ENCODE data around the gene EPRS1.
A peak's percentile ranks its signal among the peaks of the same experiment; 100 is the strongest.
"Not testable (repeated sequence)": the region's sequence is repeated elsewhere in the genome, so short reads cannot be mapped to it uniquely, and the experiment has no call there.

EPRS1 gene

DNA sequence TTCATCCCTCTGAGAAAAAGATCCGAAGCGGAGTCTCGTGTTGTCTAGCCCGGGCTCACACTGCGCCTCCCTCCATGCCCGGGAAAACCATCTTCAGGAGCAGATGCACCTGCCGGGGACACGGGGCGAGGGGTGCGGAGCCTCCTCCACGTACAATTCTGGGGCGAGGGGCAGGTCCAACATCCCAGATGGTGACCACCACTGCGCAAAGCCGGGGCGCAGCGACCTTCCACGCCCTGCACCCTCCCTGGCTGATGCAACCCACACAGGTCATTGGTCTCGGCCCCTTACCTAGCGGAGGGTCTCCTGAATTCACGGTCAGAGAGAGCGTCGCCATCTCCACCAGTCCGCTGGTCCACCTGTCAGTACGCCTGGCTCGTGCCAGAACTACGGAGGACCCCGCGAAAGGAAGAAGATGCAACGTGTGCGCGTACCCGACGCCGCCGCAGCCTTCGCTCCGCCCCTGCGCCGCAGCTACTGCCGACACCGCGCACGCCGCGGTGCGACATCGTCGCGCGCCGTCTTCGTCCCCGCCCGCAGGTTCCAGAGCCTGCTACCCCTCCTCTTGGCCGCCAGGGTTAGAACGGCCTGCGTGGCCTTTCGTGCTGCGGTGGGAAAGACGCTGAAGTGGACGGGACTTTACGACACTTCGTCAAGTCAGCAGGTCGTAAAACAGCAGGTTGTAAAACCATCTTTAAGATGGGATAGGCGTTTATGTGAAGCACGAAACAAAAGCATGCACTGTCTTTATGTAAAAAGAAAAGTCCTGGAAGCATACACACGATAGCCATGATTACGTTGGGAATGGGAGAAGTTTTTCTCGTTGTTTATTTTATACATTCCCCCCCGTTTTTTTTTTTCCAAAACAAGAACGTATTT lies at the start of gene EPRS1:
Gene EPRS1, minus strand, starts transcription at position 454 of the 879 bp plus-strand sequence. Its CDS starts 117 bp downstream, at position 337.
- DNase-seq = peak; percentile 41 to 96 (median 88)

DNA sequence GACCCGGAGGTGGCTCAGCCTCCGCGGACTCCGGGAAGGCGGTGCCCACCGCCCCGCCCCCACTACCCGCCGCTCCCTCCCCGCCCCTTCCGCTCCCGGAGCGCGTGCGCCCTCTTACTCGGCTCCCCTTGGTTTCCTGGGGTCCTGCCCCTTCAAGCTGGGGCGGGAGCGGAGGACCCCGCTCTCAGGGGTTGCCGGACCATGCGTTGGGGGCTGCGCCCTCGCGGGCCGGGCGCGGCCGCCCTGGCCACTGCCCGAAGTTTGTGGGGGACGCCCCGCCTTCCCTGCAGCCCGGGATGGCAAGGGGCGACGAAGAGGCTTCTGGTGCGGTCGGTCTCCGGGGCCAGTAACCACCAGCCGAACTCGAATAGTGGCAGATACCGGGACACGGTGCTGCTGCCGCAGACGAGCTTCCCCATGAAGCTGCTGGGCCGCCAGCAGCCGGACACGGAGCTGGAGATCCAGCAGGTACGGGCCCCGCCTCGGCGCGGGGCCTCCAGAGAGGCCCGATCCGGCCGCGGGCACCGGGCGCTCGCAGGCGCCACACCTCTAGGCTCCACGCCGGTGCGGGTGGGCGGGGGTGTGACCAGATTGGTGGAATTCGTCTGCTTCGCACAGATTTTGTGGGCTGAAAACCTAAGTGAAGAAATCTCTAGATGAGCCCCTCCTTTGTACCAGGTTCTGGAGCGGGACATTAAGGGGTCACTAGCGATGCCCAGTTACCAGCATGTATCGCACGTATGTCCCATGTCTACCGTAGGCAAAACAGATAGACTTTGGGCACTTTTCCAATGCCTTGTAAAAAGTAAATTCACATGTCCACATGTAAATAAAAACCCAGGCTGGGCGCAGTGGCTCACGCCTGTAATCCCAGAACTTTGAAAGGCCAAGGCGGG lies 48.0 kb upstream of the EPRS1 start, which contains the start of gene IARS2:
Gene IARS2, plus strand, starts transcription at position 117 of the 896 bp plus-strand sequence. Its CDS starts 85 bp downstream, at position 202.
- peak in 54 of 56 donors; percentile 49 to 92 (median 82) for DNase-seq

DNA sequence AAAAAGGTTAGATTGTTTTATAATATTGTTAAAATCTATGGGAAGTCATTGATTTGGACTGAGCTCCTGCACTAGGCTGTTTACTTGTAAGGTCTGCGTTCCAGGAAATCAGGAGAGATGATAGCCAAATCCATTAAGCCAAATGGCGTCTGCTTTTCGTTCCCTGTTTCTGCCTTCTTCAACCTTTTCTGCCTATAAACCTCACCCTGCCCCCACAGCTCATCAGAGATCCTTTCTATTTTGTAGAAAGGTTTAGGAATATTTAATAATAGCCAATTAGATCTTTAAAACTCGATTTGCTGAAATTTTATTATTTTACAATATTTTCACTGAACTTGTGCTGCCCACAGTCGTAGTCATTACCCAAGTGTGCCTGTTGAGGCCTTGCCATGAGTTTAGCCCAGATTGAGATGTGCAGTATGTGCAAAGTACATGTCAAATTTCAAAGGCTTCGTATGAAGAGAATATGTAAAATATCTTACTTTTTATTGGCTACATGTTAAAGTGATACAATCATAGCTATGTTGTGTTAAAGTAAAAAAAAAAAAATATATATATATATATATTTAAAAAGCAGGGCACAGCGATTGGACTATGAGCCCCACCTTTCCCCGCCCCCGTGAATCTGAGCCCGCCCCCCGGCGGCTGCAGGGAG lies 47.2 kb upstream of the EPRS1 start:
- DNase-seq = peak in 4 of 56 donors; percentile 10 to 42 (median 36)

DNA sequence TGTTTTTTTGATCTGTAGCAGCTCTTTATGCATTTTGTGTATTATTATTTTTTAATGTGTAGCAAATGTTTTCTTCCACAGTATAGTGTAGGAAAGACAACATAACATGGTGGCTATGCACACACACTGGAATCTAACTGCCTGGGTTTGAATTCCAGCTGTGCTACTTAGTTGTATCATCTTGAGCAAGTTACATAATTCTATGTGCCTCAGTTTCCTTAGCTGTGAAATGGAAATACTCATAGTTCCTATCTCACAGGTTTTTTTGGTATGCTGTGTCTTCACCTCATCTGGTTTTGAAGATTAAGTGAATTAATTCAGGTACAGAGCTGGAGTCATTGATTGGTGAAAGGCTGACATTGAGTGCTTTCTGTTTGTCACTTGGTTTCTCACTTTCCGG lies 46.4 kb upstream of the EPRS1 start:
- no peak for DNase-seq

DNA sequence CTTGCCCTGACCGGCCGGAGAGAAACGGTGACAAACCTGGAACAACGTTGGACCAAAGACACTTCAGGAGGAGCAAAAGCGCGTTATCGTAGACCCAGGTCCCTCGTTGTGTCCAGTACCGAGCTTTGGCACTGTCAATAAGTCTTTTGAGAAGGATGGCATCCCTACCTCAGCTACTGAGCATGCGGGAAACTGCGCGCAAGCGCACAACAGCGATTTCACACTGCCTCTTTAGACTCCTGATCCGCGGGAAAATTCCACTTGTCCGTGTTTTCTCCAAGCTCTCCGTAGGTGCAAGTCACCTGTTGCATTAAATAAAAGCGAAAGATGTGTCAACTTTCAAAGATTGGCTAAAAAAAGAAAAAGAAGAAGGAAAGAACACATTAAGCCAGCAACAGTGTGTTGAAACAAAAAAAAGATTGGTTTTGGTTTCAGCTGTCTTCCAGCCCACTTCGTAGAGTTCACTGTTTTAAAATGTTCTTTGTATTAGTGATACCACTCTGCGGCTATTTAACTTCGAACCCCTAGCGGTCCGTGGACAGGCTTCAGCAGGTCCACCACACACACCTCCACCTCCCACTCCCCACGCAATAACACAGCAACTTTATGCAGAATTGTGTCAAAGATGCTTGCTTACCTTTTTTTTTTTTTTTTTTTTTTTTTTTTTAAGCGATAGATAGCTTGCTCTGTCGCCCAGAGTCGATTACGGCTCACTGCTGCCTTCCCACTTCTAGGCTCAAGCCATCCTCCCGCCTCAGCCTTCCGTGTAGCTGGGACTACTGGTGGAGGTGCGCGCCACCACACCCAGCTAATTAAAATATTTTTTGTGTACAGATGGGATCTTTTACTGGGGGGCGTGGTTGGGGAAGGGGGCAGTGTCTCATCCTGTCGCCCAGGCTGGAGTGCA lies 43.6 kb upstream of the EPRS1 start, which contains the start of gene BPNT1:
Gene BPNT1, minus strand, starts transcription at position 139 of the 907 bp plus-strand sequence. CDS start 9,942 bp downstream, outside the sequence.
- DNase-seq = peak; percentile 48 to 96 (median 88)

DNA sequence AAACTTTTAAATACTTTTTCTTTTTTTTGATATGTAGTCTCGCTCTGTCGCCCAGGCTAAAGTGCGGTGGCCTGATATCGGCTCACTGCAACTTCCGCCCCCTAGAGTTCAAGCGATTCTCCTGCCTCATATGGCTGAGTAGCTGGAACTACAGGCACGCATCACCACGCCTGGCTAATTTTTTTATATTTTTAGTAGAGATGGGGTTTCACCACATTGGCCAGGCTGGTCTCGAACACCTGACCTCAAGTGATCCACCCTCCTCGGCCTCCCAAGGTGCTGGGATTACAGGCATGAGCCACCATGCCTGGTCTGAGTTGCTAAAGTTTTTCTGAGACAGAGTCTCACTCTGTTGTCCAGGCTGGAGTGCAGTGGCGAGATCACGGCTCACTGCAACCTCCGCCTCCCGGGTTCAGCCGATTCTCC lies 40.0 kb upstream of the EPRS1 start:
- not testable (repeated sequence) for DNase-seq

DNA sequence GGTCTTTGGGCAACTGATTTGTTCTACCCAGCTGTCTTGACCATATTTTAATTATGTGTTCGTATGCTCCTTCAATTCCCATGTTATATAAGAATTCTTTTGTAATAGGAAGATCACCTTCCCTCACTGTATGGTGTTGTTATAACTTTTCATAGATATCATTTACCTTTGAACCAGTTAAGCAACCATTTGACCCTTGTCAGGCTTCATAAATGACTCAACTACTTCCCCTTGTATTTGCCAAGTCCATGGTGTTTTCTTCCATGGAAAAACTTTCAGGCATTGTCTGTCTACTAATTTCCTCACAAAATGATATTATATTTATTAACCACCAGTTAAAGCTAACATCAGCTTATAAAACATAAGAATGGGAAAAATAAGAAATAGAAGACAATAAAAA lies 38.2 kb upstream of the EPRS1 start:
- no peak for DNase-seq

DNA sequence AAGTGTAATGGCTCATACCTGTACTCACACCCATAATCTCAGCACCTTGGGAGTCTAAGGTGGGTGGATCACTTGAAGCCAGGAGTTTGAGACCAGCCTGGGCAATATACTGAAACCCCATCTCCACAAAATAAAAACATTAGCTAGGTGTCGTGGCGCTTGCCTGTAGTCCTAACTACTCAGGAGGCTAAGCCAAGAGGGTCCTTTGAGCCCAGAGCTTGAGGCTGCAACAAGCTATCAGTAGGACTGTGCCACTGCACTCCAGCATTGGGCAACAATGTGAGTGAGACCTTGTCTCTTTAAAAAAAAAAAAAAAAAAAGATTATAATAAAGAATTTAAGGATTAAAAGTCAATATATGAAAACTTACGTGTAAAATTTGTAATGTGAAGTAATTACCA lies 31.6 kb upstream of the EPRS1 start:
- no peak for DNase-seq

DNA sequence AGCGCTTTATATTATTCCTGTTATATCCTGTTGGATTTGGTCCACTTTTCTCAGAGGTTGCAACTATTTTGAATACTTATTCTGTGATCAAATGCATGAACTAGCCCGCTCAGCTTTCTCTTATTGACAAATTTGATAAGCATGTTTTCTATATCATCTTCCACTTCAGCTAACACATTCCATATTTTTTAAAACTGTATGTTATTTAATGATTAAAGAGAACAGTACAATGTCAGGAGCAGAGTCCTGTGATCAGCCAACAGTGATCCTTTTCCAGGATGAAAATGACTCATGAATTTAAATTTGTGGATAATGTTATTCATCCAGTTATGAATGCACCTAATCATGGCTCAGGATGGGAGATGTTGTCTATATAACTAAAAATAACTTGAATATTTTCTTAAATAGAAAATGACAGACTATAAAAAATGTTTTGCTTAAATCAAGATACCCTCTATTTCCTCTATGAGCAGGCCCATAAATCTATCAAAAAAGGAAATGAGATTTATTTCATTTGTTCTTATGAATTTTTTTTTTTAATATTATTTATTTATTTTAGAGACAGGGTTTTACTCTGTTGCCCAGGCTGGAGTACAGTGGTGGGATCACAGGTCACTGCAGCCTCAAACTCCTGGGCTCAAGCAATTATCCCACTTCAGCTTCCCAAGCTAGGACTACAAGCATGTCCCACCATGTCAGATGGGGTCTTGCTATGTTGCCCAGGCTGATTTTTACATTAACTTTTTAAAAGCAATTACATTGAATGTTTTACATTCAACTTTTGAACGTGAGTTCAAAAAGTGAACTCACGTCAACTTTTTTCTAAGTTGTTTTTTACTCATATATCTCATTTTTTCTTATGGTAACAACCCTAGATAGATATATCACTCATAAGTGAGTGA lies 30.8 kb upstream of the EPRS1 start:
- no peak for DNase-seq

DNA sequence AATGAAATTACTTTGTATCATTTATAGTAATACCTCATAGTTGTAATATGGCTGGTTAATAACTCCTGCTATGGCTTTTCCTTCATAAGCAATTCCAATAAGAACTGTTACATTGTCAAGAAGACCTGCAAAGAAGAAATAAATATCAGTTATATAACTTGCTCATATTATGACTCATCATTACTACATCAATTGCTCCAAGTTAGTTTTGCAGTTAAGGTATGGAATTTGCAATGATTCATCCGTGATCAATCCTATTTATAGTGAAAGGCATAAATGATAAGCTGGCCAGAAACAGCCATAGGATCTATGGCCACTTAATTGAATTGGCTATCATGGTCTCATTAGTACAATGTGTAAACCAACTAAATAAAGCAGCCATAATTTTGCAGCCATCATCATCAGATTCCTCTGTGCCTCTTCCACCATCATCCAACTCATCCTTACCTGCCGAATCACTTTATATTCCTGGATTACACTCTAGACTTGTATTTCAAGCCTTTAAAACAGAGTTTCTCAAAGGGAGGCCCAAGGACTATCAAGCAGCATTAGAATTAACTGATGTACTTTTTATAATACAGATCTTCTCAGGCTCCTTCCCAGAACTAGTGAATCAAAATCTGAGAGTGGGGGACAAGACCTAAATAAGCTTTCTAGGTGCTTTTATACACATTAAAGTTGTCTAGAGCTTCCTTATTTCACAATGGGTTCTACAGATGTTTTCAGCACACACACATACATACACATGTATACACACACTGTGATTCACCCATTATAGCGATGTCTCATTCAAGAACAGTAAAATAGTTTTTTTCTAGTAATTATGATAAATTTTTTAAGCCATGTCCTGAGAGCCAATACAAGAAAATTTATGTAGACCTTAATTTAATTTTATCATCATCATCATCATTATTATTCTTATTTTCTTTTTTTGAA lies 21.2 kb upstream of the EPRS1 start:
- DNase-seq = no peak

DNA sequence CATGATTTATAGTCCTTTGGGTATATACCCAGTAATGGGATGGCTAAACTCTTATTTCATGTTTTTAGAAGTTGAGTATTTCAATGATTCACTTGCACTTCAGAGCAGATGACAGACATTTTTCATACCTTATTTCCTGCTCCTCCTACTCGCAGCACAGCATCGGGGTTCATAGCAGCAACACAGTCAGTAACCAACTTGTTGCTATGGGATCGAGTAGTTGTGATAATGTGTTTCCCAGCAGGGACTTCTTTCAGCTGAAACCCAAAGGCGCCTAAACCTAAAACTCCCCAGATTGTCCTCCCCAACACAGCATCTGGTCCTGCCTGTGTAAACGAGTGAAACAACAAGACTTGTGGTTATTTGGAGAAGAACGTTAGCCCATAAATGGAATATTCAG lies 16.3 kb upstream of the EPRS1 start:
- no peak for DNase-seq

DNA sequence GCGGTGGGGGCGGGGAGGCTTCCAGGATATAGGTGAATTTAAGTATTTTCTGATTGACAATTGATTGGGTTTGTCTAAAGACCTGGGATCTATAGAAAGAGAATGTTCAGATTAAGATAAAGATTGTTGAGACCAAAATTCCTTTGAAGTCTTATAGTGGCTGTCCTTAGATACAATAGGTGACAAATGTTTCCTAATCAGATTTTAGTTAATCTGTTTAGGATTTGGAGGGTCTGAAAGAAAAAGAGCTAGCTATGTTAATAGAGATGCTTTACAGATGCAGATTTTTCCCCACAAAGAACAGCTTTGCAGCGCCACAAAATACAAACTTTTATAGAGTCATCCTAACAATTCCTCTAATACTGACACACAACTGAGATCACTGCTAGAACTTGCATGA lies 14.6 kb upstream of the EPRS1 start:
- DNase-seq = no peak

DNA sequence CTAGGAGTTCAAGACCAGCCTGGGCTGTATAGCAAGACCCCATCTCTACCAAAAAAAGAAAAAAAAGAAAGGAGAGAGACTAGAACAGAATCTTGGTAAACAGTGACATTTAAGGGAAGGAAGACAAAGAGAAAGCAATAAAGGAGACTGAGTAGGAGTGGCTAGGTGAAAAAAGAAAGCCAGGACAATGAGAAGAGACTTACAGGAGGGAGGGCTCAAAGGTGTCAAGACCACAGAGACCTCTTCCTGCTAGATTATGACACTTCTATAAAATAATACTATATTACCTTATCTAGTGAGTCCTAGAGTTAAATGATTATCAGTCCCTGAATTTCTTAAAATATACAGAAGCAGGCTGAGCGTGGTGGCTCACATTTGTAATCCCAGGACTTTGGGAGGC lies 10.1 kb upstream of the EPRS1 start:
- no peak for DNase-seq

DNA sequence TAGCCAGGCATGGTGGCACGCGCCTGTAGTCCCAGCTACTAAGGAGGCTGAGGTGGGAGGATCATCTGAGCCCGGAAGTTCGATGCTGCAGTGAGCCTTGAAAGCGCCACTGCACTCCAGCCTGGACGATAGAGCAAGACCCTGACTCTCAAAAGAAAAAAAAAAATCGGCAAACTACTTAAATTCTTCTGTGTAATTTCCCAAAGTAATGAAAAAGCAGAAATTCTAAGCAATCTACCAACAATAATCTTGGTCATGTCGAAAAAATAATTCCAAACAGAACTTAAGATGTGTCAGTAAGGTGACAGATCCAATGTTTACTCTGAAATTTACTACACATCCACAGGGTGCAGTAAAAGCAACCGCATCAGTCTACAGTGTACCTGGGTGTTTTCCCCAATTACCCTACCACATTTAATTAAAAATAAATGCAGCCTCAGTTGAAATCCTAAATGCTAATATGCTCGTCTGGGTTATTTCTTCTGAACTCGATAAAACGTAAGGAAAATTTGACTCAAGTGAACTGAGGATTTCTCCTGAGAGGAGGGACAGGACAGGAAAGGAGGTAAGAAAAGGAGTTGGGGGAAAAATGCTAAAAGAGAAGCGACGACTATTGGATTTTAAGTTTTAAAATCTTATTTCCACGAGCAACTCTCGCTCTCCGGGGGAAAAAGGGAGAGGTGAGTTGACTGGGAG lies 801 bp downstream of the EPRS1 start:
- no peak for DNase-seq

DNA sequence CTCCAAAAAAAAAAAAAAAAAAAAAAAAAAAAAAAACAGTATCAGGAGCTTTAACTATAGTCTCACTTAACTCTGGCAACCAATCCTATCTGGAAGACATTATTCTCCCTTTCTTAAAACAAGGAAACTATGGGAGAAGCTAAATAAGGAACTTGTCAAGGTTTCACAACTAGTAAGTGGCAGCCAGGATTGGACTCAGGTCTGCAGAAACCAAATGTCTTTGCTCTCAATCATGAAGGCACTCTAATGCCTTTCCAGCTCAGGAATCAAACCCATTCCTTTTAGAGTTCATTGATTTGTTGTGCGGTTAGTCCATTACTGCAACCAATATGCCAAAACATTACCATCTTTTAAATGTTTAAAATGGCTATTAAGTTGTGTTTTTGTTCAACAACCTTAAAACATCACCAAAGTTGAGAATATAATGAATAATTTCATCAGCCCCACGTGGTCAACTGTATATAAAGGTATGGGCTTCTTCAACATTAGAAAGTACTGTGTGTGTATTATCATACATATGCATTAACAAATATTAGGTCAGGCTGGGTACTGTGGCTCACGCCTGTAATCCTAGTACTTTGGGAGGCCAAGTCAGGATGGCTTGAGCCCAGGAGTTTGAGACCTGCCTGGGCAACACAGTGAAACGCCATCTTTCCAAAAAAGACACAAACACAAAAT lies 1.5 kb downstream of the EPRS1 start:
- no peak for DNase-seq

DNA sequence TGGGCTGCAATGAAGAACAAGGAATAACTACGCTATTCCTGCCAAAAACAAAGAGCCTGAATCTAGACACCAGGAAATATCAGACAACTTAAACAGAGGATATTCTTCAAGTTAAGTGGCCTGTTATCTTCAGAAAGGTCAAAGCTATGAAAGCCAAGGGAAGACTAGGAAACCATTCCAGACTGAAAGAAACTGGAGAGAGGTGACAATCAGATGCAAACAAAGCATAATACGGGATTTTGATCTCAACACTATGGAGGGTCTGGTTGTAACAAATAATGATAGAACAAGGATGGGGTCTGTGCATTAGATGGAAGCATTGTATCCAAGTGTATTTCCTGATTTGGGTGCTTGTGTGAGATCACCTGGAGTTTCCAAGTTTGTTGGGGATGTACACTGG lies 2.7 kb downstream of the EPRS1 start:
- DNase-seq = no peak

Measured in nucleus accumbens (tissue), 56 donors.